Measurements from ENCODE around the gene THSD7A. TPM values are rescaled to one million over a fixed set of nuclear protein-coding genes. Genes with fewer than 3 reads are reported as not detected.

The THSD7A gene
- total RNA-seq, 1 experiment from 2014 or later, result not detected

- no peaks in the 10 kb centered on the region for H3K9me3 ChIP-seq (ENCODE audit: low read length)
- H3K4me1 ChIP-seq (ENCODE audit: low read length), result no peaks in the 10 kb centered on the region
- no peaks in the 10 kb centered on the region for H3K9me2 ChIP-seq (replicated peaks; ENCODE audit: insufficient read depth, low read length)
- H2AFZ ChIP-seq (ENCODE audit: low read length), result no peak overlapping the region
- H3K27me3 ChIP-seq (ENCODE audit: low read length), result no peaks in the 10 kb centered on the region
- DNase-seq, result no peak
- H4K20me1 ChIP-seq (ENCODE audit: insufficient read depth, low read depth, low read length), result no peaks in the 10 kb centered on the region
- no peak overlapping the region for H3K4me2 ChIP-seq (ENCODE audit: low read depth, low read length, poor library complexity, severe bottlenecking)
- no peak overlapping the region for H3K9ac ChIP-seq (ENCODE audit: low read length)
- no peak overlapping the region for H3K27ac ChIP-seq (ENCODE audit: low read length)
- H3K4me3 ChIP-seq (ENCODE audit: low read length), result no peak overlapping the region
- H3K79me2 ChIP-seq (ENCODE audit: low read length), result no peaks in the 10 kb centered on the region
- no peaks in the 10 kb centered on the region for H3K36me3 ChIP-seq (ENCODE audit: insufficient read depth, low read length)
Measured at GRCh38 chr7:11517853-11518252, 314.1 kb downstream of the THSD7A start.

DNA sequence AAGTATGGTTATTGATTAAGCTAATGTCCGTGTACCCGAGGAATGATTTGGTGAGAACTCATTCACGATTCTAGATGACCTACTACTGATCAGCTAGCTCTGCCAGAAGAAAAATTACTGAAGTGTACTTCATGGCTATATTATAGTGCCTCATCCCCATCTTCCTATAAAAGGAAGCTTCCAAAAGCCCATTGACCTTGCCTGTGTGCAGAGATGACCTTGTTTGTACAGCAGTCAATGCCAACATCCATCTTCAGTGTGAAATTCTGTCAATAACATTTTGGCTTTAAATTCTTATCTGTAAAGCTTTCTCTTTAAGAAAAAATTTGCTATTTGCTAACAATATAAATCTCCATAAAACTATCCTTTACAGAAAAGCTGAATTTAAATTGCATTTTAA is 315.7 kb downstream of the THSD7A start:
- Histone ChIP-seq H3K9me2 (replicated peaks; ENCODE audit: insufficient read depth, low read length) (no peaks in the 10 kb centered on the region), H2AFZ (ENCODE audit: low read length) (no peak overlapping the region), H3K9me3 (ENCODE audit: low read length) (no peaks in the 10 kb centered on the region), H3K27ac (ENCODE audit: low read length) (no peak overlapping the region), H3K4me3 (ENCODE audit: low read length) (no peak overlapping the region), H3K4me1 (ENCODE audit: low read length) (no peaks in the 10 kb centered on the region), H3K4me2 (ENCODE audit: low read depth, low read length, poor library complexity, severe bottlenecking) (no peak overlapping the region), H4K20me1 (ENCODE audit: insufficient read depth, low read depth, low read length) (no peaks in the 10 kb centered on the region), H3K36me3 (ENCODE audit: insufficient read depth, low read length) (no peaks in the 10 kb centered on the region), H3K27me3 (ENCODE audit: low read length) (no peaks in the 10 kb centered on the region), H3K9ac (ENCODE audit: low read length) (no peak overlapping the region), H3K79me2 (ENCODE audit: low read length) (no peaks in the 10 kb centered on the region)
- DNase-seq, result no peak

- H3K36me3 ChIP-seq (ENCODE audit: insufficient read depth, low read length), result no peaks in the 10 kb centered on the region
- H3K4me1 ChIP-seq (ENCODE audit: low read length), result no peaks in the 10 kb centered on the region
- H3K4me3 ChIP-seq (ENCODE audit: low read length), result no peak overlapping the region
- no peak overlapping the region for H3K4me2 ChIP-seq (ENCODE audit: low read depth, low read length, poor library complexity, severe bottlenecking)
- H3K27ac ChIP-seq (ENCODE audit: low read length), result no peak overlapping the region
- no peak overlapping the region for H2AFZ ChIP-seq (ENCODE audit: low read length)
- no peaks in the 10 kb centered on the region for H3K79me2 ChIP-seq (ENCODE audit: low read length)
- H3K9me2 ChIP-seq (replicated peaks; ENCODE audit: insufficient read depth, low read length), result no peaks in the 10 kb centered on the region
- no peaks in the 10 kb centered on the region for H4K20me1 ChIP-seq (ENCODE audit: insufficient read depth, low read depth, low read length)
- no peak overlapping the region for H3K9ac ChIP-seq (ENCODE audit: low read length)
- no peaks in the 10 kb centered on the region for H3K27me3 ChIP-seq (ENCODE audit: low read length)
- no peak for DNase-seq
- no peaks in the 10 kb centered on the region for H3K9me3 ChIP-seq (ENCODE audit: low read length)
Measured at GRCh38 chr7:11513460-11513859, 318.5 kb downstream of the THSD7A start.

- Histone ChIP-seq H3K4me3 (ENCODE audit: low read length) (no peak overlapping the region), H3K79me2 (ENCODE audit: low read length) (no peaks in the 10 kb centered on the region), H2AFZ (ENCODE audit: low read length) (no peak overlapping the region), H3K4me1 (ENCODE audit: low read length) (no peaks in the 10 kb centered on the region), H3K36me3 (ENCODE audit: insufficient read depth, low read length) (no peaks in the 10 kb centered on the region), H3K27me3 (ENCODE audit: low read length) (no peaks in the 10 kb centered on the region), H3K9ac (ENCODE audit: low read length) (no peak overlapping the region), H3K9me2 (replicated peaks; ENCODE audit: insufficient read depth, low read length) (no peaks in the 10 kb centered on the region), H3K9me3 (ENCODE audit: low read length) (no peaks in the 10 kb centered on the region), H3K4me2 (ENCODE audit: low read depth, low read length, poor library complexity, severe bottlenecking) (no peak overlapping the region), H3K27ac (ENCODE audit: low read length) (no peak overlapping the region), H4K20me1 (ENCODE audit: insufficient read depth, low read depth, low read length) (no peaks in the 10 kb centered on the region)
- no peak for DNase-seq
Measured at GRCh38 chr7:11507929-11508328, 324.1 kb downstream of the THSD7A start.

GRCh38 chr7:11506417-11506816 is 325.6 kb downstream of the THSD7A start:
- Histone ChIP-seq H3K9me2 (replicated peaks; ENCODE audit: insufficient read depth, low read length) (no peaks in the 10 kb centered on the region), H2AFZ (ENCODE audit: low read length) (no peak overlapping the region), H3K4me3 (ENCODE audit: low read length) (no peak overlapping the region), H3K79me2 (ENCODE audit: low read length) (no peaks in the 10 kb centered on the region), H3K27ac (ENCODE audit: low read length) (no peak overlapping the region), H3K27me3 (ENCODE audit: low read length) (no peaks in the 10 kb centered on the region), H3K4me1 (ENCODE audit: low read length) (no peaks in the 10 kb centered on the region), H3K9ac (ENCODE audit: low read length) (no peak overlapping the region), H3K4me2 (ENCODE audit: low read depth, low read length, poor library complexity, severe bottlenecking) (no peak overlapping the region), H3K9me3 (ENCODE audit: low read length) (no peaks in the 10 kb centered on the region), H3K36me3 (ENCODE audit: insufficient read depth, low read length) (no peaks in the 10 kb centered on the region), H4K20me1 (ENCODE audit: insufficient read depth, low read depth, low read length) (no peaks in the 10 kb centered on the region)
- DNase-seq, result no peak

DNA sequence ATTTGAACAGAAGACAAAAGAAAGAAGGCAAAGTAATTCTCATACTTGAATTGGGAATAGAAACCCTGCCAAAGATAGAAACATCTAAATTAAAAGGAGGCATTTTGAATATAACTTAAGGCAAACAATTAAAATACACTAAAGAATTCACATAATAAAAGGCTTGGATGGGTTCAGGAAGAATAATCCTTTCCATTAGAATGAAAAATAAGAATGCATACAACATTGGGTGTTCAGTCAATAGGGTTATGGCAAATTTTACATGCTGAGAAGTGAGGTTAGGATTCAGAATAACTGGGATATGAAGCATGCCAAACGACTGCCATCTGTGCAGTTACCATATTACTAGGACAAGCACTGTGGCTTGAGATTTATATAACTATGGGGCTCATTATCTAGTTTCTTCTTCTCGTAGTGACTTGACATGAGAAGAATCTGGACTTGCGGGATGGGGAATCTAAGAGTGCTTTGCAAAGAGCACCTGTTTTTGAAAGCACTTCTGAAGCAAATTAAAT is 326.5 kb downstream of the THSD7A start:
- no peaks in the 10 kb centered on the region for H4K20me1 ChIP-seq (ENCODE audit: insufficient read depth, low read depth, low read length)

GRCh38 chr7:11492307-11492706 is 339.7 kb downstream of the THSD7A start:
- Histone ChIP-seq H3K9me3 (ENCODE audit: low read length) (no peaks in the 10 kb centered on the region), H2AFZ (ENCODE audit: low read length) (no peak overlapping the region), H3K9me2 (replicated peaks; ENCODE audit: insufficient read depth, low read length) (no peaks in the 10 kb centered on the region), H3K27ac (ENCODE audit: low read length) (no peak overlapping the region), H3K9ac (ENCODE audit: low read length) (no peak overlapping the region), H4K20me1 (ENCODE audit: insufficient read depth, low read depth, low read length) (no peaks in the 10 kb centered on the region), H3K36me3 (ENCODE audit: insufficient read depth, low read length) (no peaks in the 10 kb centered on the region), H3K4me1 (ENCODE audit: low read length) (no peaks in the 10 kb centered on the region), H3K27me3 (ENCODE audit: low read length) (no peaks in the 10 kb centered on the region), H3K4me3 (ENCODE audit: low read length) (no peak overlapping the region), H3K79me2 (ENCODE audit: low read length) (no peaks in the 10 kb centered on the region), H3K4me2 (ENCODE audit: low read depth, low read length, poor library complexity, severe bottlenecking) (no peak overlapping the region)
- no peak for DNase-seq

More for the DNA sequence above, 326.5 kb downstream of the THSD7A start:
- no peak for DNase-seq
- H3K79me2 ChIP-seq (ENCODE audit: low read length), result no peaks in the 10 kb centered on the region
- H3K4me3 ChIP-seq (ENCODE audit: low read length), result no peak overlapping the region
- H3K36me3 ChIP-seq (ENCODE audit: insufficient read depth, low read length), result no peaks in the 10 kb centered on the region
- no peaks in the 10 kb centered on the region for H3K9me2 ChIP-seq (replicated peaks; ENCODE audit: insufficient read depth, low read length)
- no peak overlapping the region for H3K9ac ChIP-seq (ENCODE audit: low read length)
- no peaks in the 10 kb centered on the region for H3K9me3 ChIP-seq (ENCODE audit: low read length)
- no peak overlapping the region for H3K4me2 ChIP-seq (ENCODE audit: low read depth, low read length, poor library complexity, severe bottlenecking)
- H2AFZ ChIP-seq (ENCODE audit: low read length), result no peak overlapping the region
- H3K27me3 ChIP-seq (ENCODE audit: low read length), result no peaks in the 10 kb centered on the region
- no peaks in the 10 kb centered on the region for H3K4me1 ChIP-seq (ENCODE audit: low read length)
- H3K27ac ChIP-seq (ENCODE audit: low read length), result no peak overlapping the region

DNA sequence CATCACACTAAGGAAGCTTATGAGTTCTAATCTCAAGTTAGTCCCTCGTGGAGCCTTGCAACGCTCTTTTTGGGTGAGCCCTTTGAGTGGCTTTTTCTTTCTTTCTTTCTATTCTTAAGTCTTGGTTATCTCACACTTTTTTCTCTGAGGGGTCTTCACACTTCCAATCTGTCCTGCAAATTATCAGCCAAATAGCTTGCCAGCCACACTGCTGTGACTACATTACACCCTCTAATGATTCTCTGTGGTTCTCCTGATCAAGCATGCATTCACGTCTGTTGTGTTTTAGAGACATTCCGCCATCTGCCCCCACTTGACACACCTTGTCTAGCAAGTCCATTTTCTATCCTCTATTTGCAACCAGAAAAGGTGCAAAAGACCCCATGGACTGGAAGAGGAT is 340.2 kb downstream of the THSD7A start:
- H3K4me3 ChIP-seq (ENCODE audit: low read length), result no peak overlapping the region
- no peak overlapping the region for H3K27ac ChIP-seq (ENCODE audit: low read length)
- DNase-seq, result no peak
- H3K9me2 ChIP-seq (replicated peaks; ENCODE audit: insufficient read depth, low read length), result no peaks in the 10 kb centered on the region
- no peaks in the 10 kb centered on the region for H3K79me2 ChIP-seq (ENCODE audit: low read length)
- no peak overlapping the region for H3K9ac ChIP-seq (ENCODE audit: low read length)
- H3K36me3 ChIP-seq (ENCODE audit: insufficient read depth, low read length), result no peaks in the 10 kb centered on the region
- no peaks in the 10 kb centered on the region for H3K4me1 ChIP-seq (ENCODE audit: low read length)
- H3K4me2 ChIP-seq (ENCODE audit: low read depth, low read length, poor library complexity, severe bottlenecking), result no peak overlapping the region
- no peaks in the 10 kb centered on the region for H4K20me1 ChIP-seq (ENCODE audit: insufficient read depth, low read depth, low read length)
- no peaks in the 10 kb centered on the region for H3K27me3 ChIP-seq (ENCODE audit: low read length)
- H2AFZ ChIP-seq (ENCODE audit: low read length), result no peak overlapping the region
- H3K9me3 ChIP-seq (ENCODE audit: low read length), result no peaks in the 10 kb centered on the region

DNA sequence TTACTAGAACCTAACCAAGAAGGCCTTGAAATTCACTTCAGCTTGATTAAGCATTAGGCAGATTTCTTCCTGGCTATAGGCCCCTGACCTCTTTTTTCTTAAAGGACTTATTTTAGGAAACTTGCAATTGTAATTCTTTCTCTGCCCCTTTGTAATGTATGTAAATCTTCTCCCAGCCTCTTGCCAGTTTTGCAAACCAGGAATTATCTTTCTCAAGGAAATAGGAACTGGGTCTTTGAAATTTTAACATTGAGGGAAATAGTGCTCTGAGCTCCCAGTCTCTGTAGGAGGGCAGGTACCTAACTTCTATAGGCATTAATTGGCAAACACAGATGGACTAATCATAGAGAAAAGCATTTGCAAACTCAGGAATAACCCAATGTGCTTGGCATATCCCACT is 342.7 kb downstream of the THSD7A start:
- Histone ChIP-seq H3K9ac (ENCODE audit: low read length) (no peak overlapping the region), H3K27ac (ENCODE audit: low read length) (no peak overlapping the region), H3K36me3 (ENCODE audit: insufficient read depth, low read length) (no peaks in the 10 kb centered on the region), H4K20me1 (ENCODE audit: insufficient read depth, low read depth, low read length) (no peaks in the 10 kb centered on the region), H3K9me3 (ENCODE audit: low read length) (no peaks in the 10 kb centered on the region), H2AFZ (ENCODE audit: low read length) (no peak overlapping the region), H3K27me3 (ENCODE audit: low read length) (no peaks in the 10 kb centered on the region), H3K9me2 (replicated peaks; ENCODE audit: insufficient read depth, low read length) (no peaks in the 10 kb centered on the region), H3K79me2 (ENCODE audit: low read length) (no peaks in the 10 kb centered on the region), H3K4me1 (ENCODE audit: low read length) (no peaks in the 10 kb centered on the region), H3K4me3 (ENCODE audit: low read length) (no peak overlapping the region), H3K4me2 (ENCODE audit: low read depth, low read length, poor library complexity, severe bottlenecking) (no peak overlapping the region)
- DNase-seq, result no peak
